Frontal cortex (tissue), 4 donors: ENCODE results near the gene ARID5A. TPM values are rescaled to one million over a fixed set of nuclear protein-coding genes. Genes with fewer than 3 reads are reported as not detected.
"Not testable (repeated sequence)": the region's sequence is repeated elsewhere in the genome, so short reads cannot be mapped to it uniquely, and the experiment has no call there.

ENCODE experiments used
- DNase-seq, 2 donors: peaks; one replicate each; pipeline ENCODE4 v3.0.0; 2012; ENCODE audit warnings: low spot score in 2 of 2
- FAIRE-seq: peaks from 2 replicates; lab custom pipeline; 2012; peaks lifted over from hg19 to GRCh38; lab: Jason Lieb, UNC
- total RNA-seq: library from RNA; depleted of rRNA; stranded (reverse); fragments of >200 nt; gene quantifications from one replicate; pipeline ENCODE4 v1.2.3, GENCODE V29; 2014
- donor health status: control.
- donor health status: control.
- donor health status: control.

ARID5A gene
- total RNA-seq, 1 donor from 2014 or later: 1.6 TPM

GRCh38 chr2:96552315-96553175 is 16.0 kb downstream of the ARID5A start:
- DNase-seq (no peak), FAIRE-seq (no peak)

DNA sequence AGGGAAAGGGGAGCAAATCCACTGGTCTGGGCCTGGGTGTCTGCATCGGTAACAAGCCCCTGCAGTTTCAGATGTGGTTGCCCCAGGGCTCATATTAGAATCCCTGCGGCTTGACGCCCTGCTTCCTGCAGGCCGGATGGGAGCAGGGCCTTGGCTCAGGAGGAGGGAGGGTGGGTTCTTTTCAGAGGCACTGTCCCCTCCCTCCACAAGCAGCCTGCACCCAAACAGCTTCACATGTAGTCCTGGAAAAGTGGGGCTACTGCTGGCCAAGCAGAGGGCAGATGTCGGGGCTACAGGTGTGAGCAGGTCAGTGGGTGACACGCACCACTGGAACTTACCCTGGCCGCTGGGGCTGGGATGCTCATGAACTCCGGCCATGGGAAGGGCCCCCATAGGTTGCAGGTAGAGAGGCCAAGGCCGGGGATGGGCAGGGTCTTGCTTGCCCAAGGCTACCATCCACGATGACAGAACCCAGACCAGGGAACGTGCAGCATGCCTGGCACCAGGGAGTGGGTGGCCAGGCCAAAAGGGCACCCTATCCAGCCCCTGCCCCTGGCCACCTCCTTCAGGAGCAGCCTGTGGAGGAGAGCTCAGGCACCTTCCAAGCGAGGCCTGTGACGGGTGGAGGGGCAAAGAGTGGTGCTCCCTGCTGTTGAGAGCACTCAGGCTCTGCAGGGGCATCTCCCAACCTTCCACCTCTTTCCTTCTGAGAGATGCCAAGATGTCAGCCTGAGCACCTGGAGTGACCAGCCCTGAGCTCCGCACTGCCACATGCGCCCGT is 16.8 kb downstream of the ARID5A start:
- FAIRE-seq (no peak), DNase-seq (no peak)

GRCh38 chr2:96553957-96554292 is 17.4 kb downstream of the ARID5A start:
- FAIRE-seq, DNase-seq: not testable (repeated sequence)

GRCh38 chr2:96554293-96555145 is 18.0 kb downstream of the ARID5A start:
- DNase-seq (peak; percentile 68 to 86), FAIRE-seq (no peak)

- DNase-seq (no peak), FAIRE-seq (no peak)
These were observed 18.6 kb downstream of the ARID5A start for GRCh38 chr2:96555146-96555610.

DNA sequence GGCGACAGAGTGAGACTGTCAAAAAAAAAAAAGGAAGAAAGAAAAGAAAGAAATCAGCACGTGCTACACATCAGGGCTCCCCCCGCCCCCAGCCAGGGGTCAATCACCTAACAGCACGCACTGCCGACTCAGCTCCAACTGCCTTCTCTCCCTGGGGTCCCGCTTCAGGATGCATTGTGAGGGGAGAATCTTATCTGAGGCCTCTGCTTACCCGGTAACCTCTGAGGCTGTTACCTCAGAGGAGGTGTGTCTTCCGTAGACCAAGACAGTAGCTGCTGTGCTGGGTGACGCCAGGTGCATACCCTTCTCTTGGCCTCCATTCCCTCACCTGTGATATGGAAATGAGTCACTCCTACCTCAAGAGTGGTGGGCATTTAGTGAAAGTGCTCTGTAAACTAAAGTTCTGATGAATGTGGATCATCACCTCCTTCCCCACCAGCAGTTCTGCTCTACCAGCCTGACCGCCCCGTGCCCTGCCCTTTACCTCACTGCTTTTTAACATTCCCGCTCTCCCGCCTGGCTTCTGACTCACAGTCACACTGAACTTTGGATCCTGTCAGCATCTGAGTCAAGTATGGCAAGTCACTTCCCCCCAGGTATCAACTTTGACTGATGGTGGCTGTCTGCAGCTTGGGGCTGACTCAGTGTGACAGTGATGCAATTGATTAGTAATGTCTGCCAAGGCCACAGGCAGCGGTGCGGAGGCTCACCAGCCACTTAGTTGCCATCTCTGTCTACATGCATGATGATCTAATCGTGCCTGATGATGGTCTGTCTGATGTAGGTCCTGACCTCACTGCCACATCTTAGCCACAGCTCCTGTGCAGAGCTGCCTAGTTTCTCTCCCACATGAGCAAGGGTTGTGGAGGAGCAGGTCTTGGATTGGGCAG is 20.1 kb downstream of the ARID5A start:
- no peak for FAIRE-seq

GRCh38 chr2:96557421-96557820 is 20.9 kb downstream of the ARID5A start:
- not testable (repeated sequence) for FAIRE-seq, DNase-seq

More for the DNA sequence above, 20.1 kb downstream of the ARID5A start:
- no peak for DNase-seq

DNA sequence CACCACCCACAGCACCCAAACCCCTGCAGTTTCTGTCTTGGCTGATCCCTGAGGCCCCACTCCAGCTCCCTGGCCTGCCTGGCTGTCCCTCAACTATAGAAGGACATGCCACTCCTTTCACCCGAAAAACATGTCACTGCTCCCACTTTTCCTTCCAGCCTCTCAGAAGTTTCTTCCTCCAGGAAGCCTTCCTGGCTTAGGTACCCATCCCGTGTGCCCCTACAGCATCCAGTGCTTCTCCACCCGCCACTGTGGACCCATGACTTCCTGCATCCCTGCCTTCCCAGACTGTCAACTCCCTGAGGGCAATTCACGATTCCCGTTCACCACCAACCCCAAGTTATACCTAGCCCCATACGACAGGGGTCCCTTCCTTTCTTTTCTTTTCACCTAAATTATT is 21.5 kb downstream of the ARID5A start:
- no peak for DNase-seq
- no peak for FAIRE-seq

DNA sequence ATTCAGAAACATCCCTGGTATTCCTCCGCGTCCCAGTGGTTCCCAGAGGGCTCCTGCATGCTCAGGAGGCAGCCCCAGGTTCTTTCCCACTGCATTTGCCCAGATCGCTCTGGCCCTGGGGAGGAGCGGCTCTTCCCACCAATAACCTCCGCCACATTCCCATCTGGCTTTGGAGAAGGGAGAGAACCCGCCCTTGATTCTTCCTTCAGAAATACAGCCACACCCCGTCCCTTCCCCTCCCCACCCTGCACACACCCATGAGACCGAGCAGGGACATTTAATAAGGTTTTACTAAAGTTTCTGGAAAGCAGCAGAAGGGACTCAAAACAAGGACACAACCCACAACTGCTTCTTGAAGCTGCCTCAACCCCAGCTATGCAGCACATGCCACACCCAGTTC is 21.9 kb downstream of the ARID5A start:
- DNase-seq (no peak), FAIRE-seq (no peak)

DNA sequence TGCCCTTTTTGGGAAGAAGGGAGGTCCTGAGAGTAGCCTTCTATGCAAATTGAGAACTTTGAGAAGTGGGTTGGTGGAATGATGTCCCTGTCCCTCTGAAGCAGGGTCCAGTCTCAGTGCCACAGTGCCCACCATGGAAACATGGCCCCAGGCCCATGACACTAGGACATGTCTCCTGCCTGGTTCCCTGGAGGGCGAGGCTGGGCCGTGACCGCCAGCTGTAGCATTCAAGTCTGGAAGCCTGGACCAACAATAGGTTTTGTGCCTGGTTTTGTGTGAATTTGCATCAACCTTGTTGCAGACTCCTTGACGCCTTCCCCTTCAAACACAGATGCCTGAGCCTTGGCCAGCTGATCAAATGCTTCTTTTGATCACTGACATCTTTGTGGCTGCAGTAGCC is 27.5 kb downstream of the ARID5A start:
- no peak for DNase-seq
- FAIRE-seq: no peak

DNA sequence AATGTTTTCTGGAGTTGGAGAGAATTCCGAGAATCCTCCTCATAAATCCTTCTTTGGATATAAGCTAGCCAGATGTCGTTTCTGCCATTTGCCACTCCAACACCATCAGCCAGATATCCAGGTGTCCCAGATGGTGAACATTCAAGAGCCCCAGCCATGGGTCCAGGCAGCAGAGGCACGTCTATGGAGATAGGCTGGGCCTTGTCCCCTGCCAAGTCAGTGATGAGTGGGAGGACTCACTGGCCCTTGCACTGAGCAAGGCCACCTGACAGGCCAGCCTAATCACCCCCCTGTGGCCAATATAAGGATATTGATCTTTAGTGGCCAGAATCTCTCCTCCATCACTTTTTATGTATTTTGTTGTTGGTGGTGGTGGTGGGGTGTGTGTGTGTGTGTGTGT is 28.0 kb downstream of the ARID5A start:
- FAIRE-seq (no peak), DNase-seq (no peak)

- FAIRE-seq: no peak
- DNase-seq: no peak
These were observed 28.6 kb downstream of the ARID5A start for GRCh38 chr2:96565111-96565510.

DNA sequence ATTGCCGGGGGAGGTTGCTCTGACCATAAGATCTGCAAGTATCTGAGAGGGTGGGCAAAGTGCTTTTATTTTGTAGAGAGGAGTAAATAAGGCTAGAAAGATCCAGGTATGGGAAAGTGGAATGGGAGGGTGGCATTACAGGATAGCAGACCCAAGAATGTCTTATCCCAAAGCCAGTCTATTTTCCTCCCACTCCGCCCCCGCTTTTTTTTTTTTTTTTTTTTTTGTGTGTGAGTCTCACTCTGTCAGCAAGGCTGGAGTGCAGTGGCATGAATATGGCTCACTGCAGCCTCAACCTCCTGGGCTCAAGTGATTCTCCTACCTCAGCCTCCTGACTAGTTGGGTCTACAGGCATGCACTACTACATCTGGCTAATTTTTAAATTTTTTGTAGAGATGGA is 31.5 kb downstream of the ARID5A start:
- DNase-seq (no peak), FAIRE-seq (no peak)

DNA sequence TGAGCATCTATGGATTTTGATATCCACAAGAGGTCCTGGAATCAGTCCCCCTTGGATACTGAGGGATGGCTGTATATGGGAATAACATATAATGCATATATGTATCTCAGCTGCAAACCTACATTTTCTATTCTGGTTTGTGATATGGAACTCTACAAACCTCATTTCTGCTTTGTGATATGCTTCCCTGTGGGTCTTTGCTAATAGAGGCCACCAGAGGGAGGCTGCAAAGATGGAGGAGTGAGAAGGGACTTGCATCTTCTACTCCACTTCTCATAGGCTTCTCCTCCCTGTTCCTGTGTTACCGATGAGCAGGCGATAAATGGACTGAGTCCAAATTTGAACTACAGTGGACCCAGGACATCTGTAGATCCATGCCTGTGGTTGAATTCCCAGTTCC is 37.8 kb downstream of the ARID5A start:
- DNase-seq (no peak), FAIRE-seq (no peak)

DNA sequence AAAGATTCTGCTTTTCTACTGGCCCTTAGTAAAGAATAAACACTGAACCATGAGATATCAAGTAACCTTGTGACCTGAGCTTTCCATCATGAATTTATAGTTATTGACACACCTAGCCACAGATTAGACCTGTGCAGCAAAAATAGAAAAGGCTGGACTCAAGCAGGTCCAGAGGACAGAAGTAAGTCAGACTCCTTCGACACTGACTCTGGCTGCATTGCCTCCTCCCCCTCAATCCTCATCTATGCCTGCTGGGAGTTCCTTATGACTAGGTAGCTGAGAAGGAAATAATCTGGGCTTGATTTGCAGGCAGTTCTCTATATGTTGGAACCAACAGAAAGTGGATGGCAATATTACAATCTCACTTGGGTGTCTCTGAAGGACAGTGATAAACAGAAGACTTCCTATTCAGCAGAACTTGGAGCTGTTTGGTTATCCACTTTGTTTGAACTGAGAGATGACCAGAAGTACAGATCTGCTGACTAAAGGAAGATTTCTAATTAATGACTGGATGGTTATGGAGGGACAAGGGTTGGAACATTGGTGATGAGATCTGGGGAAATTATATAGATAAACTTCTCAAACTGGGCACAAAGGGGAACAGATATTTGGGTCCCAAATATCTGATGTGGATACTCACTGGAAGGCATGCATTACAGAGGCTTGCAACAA is 39.4 kb downstream of the ARID5A start:
- no peak for FAIRE-seq
- no peak for DNase-seq

DNA sequence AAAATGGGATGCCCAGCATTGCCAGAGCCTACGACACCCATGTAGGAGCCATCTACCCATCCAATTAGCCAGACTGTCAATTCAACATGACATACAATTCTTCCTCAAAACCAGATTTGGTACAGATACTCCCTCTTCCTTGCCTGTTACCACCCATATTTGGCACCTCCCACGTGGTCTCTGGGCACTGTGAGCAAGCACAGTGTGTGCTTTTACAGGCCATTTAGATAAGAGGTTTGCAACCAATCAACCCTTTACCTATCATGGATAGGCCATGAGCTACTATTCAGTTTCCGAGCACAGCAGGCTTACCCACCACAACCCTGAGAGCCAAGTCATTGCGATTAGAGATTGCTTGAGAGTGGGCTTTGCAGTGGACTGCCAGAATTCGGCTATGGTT is 40.9 kb downstream of the ARID5A start:
- no peak for FAIRE-seq
- no peak for DNase-seq

- DNase-seq (no peak), FAIRE-seq (no peak)
These were observed 42.2 kb downstream of the ARID5A start for GRCh38 chr2:96578731-96579130.

GRCh38 chr2:96579422-96579821 is 42.9 kb downstream of the ARID5A start:
- no peak for FAIRE-seq
- DNase-seq: no peak

DNA sequence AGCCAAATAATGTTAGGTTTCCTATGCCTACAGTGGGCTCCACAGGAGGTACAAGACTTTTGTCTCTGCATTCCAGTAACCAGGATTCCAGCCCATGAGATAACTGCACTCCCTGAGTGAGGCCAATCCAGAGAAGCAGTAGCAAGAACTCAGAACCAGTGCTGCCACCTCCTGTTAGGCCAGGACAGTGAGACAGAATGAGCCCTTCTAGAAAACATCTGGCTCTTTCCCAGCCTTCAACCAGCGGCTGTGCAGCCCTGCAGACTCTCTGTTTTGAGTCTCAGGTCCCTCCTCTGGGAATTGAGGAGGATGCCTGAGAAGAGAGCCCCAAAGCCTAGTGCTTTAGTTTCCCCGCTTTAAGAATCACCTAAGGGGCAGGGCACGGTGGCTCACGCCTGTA is 44.2 kb downstream of the ARID5A start:
- FAIRE-seq (no peak), DNase-seq (no peak)
